GM12865 (cell line): ENCODE measurements around the gene BMPR2.

ENCODE experiments used
- DNase-seq: peaks from one replicate; pipeline ENCODE4 v3.0.0; 2010; ENCODE audit warnings: low read depth
- H3K4me3 ChIP-seq: 2 replicates; pipeline ENCODE4 v1.5.1; 2011; ENCODE audit warnings: mild to moderate bottlenecking, low read depth, low read length, control low read depth
- CTCF ChIP-seq: IDR thresholded peaks from 2 replicates; pipeline ENCODE4 v1.5.1; 2011; ENCODE audit warnings: low read length, control low read depth, low read depth, inconsistent platforms; ENCODE audit not compliant: insufficient read depth; ENCODE audit errors: missing control alignments

The BMPR2 gene

GRCh38 chr2:202410092-202410491, 34.0 kb downstream of the BMPR2 start:
- TF ChIP-seq CTCF: no peak
- peak; percentile 5 for DNase-seq
- H3K4me3 ChIP-seq: no peak overlapping the region

DNA sequence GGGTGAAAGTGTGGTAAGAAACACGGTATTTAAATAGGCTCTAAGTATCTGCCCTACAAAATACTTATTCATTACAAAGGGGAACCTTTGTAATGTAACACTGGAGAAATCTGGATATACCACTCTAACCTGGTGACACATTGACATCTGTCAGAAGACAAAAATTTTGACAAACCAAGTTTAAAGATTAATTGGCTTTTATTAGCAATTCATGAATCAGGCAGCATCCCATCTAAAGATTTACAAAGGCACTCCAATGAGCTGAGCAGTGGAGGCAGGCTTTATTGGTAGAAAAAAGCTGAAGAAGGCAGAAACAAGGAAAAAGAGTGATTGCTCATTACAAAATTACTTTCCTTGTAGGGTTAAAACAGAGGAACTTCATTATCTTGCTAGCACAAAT, 35.0 kb downstream of the BMPR2 start:
- no peak for DNase-seq
- no peak for TF ChIP-seq CTCF
- no peak overlapping the region for H3K4me3 ChIP-seq

- no peak overlapping the region for H3K4me3 ChIP-seq
- DNase-seq: no peak
- no peak for TF ChIP-seq CTCF
Measured at GRCh38 chr2:202418027-202418426, 41.9 kb downstream of the BMPR2 start.

GRCh38 chr2:202418511-202418910, 42.4 kb downstream of the BMPR2 start:
- no peak for TF ChIP-seq CTCF
- no peak for DNase-seq
- H3K4me3 ChIP-seq: no peak overlapping the region

DNA sequence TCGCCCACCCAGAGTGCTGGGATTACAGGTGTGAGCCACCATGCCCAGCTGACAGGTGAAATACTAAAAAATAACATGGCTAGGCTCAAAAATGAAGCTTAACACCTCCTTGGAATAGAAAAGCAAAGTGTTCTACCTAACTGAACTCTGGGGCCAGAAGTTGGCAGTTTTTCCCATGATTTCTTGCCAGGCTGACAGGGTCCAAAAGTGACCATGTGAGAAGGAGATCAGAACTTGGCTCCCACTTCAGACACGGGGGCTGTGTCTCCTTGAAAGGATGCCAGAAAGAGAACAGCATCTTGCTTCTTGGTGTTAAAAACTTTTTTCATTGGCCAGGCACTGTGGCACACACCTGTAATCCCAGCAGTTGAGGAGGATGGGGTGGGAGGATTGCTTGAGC, 47.0 kb downstream of the BMPR2 start:
- no peak for DNase-seq
- no peak overlapping the region for H3K4me3 ChIP-seq
- no peak for TF ChIP-seq CTCF

GRCh38 chr2:202425036-202425435, 48.9 kb downstream of the BMPR2 start:
- TF ChIP-seq CTCF: no peak
- H3K4me3 ChIP-seq: no peak overlapping the region
- DNase-seq: no peak

DNA sequence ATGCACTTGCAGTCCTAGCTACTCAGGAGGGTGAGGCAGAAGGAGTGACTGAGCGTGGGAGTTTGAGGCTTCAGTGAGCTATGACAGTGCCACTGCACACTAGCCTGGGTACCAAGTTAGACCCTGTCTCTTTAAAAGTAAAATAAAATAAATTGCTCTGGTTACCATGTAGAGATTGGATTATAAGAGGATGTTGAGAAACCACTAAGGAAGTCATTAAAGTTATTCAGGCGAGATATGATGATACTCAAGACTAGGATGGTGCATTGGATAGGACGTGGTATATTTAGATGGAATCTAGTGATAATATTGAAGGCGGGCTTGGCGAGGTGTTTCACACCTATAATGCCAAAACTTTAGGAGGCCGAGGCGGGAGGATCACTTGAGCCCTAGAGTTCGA, 50.6 kb downstream of the BMPR2 start:
- TF ChIP-seq CTCF: no peak
- H3K4me3 ChIP-seq: no peak overlapping the region
- no peak for DNase-seq
